Adrenal gland (tissue), 12 donors: ENCODE data around the gene AGA. TPM values are rescaled to one million over a fixed set of nuclear protein-coding genes. Genes with fewer than 3 reads are reported as not detected.

ENCODE experiments used
- DNase-seq, 7 donors: peaks; one replicate each; pipeline ENCODE4 v3.0.0-alpha.2; 2019 to 2020
- H3K27ac ChIP-seq, 5 donors: fragments of 200-600 bp; sonication (generic) in 4 of 5; 1 replicate in 3 of 5; 2 replicates in 2 of 5; pipeline versions ENCODE4 v1.5.1 to v1.8.0; 2016 to 2020; ENCODE audit warnings: mild to moderate bottlenecking in 1 of 5
- H3K27me3 ChIP-seq: fragments of 200-600 bp; 2 replicates; pipeline ENCODE4 v1.8.0; 2021
- H3K36me3 ChIP-seq, 2 donors: fragments of 200-600 bp; replicated peaks in 1 of 2; 1 replicate in 1 of 2; 2 replicates in 1 of 2; pipeline versions ENCODE4 v1.5.1 to v1.8.0; 2018 to 2022
- H3K4me1 ChIP-seq, 2 donors: fragments of 200-600 bp; replicated peaks in 1 of 2; 1 replicate in 1 of 2; 2 replicates in 1 of 2; pipeline versions ENCODE4 v1.5.1 to v1.8.0; 2018 to 2021
- H3K4me3 ChIP-seq, 4 donors: fragments of 200-600 bp; sonication (generic) in 3 of 4; one replicate each; pipeline ENCODE4 v1.5.1; 2016 to 2018
- H3K9me3 ChIP-seq, 3 donors: fragments of 200-600 bp; sonication (generic) in 1 of 3; replicated peaks in 1 of 3; 1 replicate in 2 of 3; 2 replicates in 1 of 3; pipeline versions ENCODE4 v1.5.1 to v1.8.0; 2016 to 2021
- CTCF ChIP-seq, 6 experiments: fragments of 450-650 bp in 4 of 6; fragments of 200-600 bp in 2 of 6; sonication (generic) in 1 of 6; IDR thresholded peaks; 1 replicate in 5 of 6; 2 replicates in 1 of 6; pipeline versions ENCODE4 v1.5.1 to v1.8.0; 2016 to 2021; ENCODE audit warnings: antibody characterized with exemption in 6 of 6, mild to moderate bottlenecking in 2 of 6, moderate library complexity in 1 of 6
- POLR2A ChIP-seq, 2 donors: fragments of 450-650 bp; IDR thresholded peaks; one replicate each; pipeline ENCODE4 v1.6.1; 2017; ENCODE audit warnings: antibody characterized with exemption in 2 of 2, mild to moderate bottlenecking in 2 of 2, moderate library complexity in 1 of 2
- WGBS, 4 donors: extraction: QIAGEN DNeasy Blood & Tissue Kit in 2 of 4; methylation state at CpG; one replicate each; pipeline versions ENCODE4 v1.1.5 to v1.1.7; 2013 to 2017; 5-methylcytosine and 5-hydroxymethylcytosine counted together
- intact Hi-C, 2 donors: fragments of 100-400 bp; cut with DNase I; formaldehyde crosslinking; loops; one replicate each; pipeline versions ENCODE4 v1.14.1 to v1.15.0; 2022 to 2023
- polyA plus RNA-seq, 3 donors: library from polyadenylated mRNA; stranded (reverse); fragments of 200-250 nt in 2 of 3; fragments of 350-450 nt in 1 of 3; fragmentation: Illumina TruSeq in 1 of 3; extraction: RNeasy Lipid Tissue Mini Kit (QIAGEN cat#74804) in 1 of 3; gene quantifications; one replicate each; pipeline ENCODE4 v1.2.3, GENCODE V29; 2013 to 2014
- total RNA-seq, 9 donors: library from RNA; depleted of rRNA in 4 of 9; stranded (reverse); fragments of >200 nt in 4 of 9; fragments of 120-200 nt in 1 of 9; fragmentation: NEBNext Ultra II Directional in 1 of 9; extraction: Animal tissue kit (Norgen Biotek cat#: 25700) in 1 of 9; gene quantifications; one replicate each; pipeline versions ENCODE4 v1.1.0 to v1.2.4, GENCODE V29; 2013 to 2023
- donor health status: healthy with polysubstance abuse.
- donor health status: Bipolar disorder and iron deficiency.
- donor health status: DM: yes; HTN: yes; CAD: no.
- donor health status: DM: no; HTN: no; CAD: no.
- donor health status: DM: no; HTN: no; CAD: no.
- donor health status: DM: yes; HTN: yes; CAD: no.

Gene AGA
- total and polyA plus RNA-seq, 12 donors, result 8.8 to 66.9 (median 27.6) TPM

DNA sequence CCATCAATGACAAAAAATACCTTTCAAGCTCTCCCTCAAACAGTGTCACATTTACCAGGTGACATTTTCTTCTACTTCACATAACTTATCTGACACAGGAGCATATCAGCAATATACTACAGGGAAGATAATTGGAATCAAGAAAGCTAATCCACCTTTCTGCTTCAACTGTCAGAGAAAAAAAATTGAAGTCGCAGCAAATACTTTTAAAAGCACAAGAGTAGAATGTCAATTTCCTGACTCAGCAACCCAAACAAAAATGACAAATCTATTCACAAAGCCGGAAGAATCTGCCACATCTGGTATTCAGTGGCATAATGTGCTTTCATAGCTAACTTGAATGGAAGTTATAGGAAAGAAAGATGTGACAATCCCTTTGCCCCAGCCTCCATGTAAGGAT, 36.7 kb downstream of the AGA start:
- no peak for TF ChIP-seq POLR2A (IDR thresholded peaks at IDR 0.05)
- TF ChIP-seq CTCF (IDR thresholded peaks at IDR 0.05), result no peak
- Histone ChIP-seq H3K4me3 (no peak overlapping the region), H3K27ac (no peak overlapping the region), H3K36me3 (no peaks in the 10 kb centered on the region), H3K4me1 (no peaks in the 10 kb centered on the region), H3K9me3 (no peaks in the 10 kb centered on the region), H3K27me3 (no peaks in the 10 kb centered on the region)
- WGBS, 4 donors, result 48 to 72% (median 63%) methylated on average over 2 of the region's 2 CpGs
- DNase-seq, result no peak
- intact Hi-C loops, result no loop called here

DNA sequence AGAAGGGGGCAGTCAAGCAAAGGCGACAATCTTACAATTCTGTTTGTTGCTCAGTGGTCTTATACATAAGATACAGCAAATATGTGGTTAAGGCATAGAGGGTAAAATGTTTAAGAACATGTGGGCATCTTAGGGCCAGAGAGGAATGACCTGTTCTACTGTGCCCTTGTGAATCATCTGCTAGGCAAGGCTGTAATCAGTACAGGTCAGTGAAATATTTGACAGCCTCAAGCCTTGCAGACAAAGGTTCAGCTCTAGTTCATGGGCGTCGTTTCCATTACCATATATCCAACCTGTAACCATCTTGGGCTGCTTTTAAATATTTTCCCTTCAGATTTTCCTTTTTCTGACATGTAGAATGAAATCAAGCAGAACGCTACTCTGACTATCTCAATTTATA, 37.3 kb downstream of the AGA start:
- TF ChIP-seq POLR2A (IDR thresholded peaks at IDR 0.05) (no peak), CTCF (IDR thresholded peaks at IDR 0.05) (no peak)
- intact Hi-C loops, result no loop called here
- Histone ChIP-seq H3K4me3 (no peak overlapping the region), H3K36me3 (no peaks in the 10 kb centered on the region), H3K27ac (no peak overlapping the region), H3K9me3 (no peaks in the 10 kb centered on the region), H3K27me3 (no peaks in the 10 kb centered on the region), H3K4me1 (no peaks in the 10 kb centered on the region)
- no peak for DNase-seq
- 67 to 85% (median 75%) methylated on average over 4 of the region's 4 CpGs for WGBS, 4 donors

DNA sequence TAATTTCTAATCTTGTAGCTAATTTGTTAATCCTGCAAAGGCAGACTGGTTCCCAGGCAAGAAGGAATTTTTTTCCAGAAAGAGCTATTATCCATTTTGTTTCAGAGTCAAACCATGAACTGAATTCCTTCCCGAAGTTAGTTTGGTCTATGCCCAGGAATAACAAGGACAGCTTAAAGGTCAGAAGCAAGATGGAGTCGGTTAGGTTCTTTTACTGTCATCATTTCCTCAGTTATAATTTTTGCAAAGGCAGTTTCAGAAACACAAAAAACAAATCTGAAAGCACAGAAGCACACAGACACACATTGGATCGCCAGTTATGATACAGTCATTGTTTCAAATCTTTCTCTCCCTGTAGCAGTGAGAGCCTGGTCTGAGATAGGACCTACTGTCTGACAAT, 37.9 kb downstream of the AGA start:
- 53 to 63% (median 55%) methylated on average over 3 of the region's 3 CpGs for WGBS, 4 donors
- H3K27ac ChIP-seq, result no peak overlapping the region
- intact Hi-C loops, result no loop called here
- H3K27me3 ChIP-seq, result no peaks in the 10 kb centered on the region
- no peak for DNase-seq
- no peak for TF ChIP-seq POLR2A (IDR thresholded peaks at IDR 0.05)
- H3K36me3 ChIP-seq, result no peaks in the 10 kb centered on the region
- H3K9me3 ChIP-seq, result no peaks in the 10 kb centered on the region
- H3K4me1 ChIP-seq, result no peaks in the 10 kb centered on the region
- no peak overlapping the region for H3K4me3 ChIP-seq

DNA sequence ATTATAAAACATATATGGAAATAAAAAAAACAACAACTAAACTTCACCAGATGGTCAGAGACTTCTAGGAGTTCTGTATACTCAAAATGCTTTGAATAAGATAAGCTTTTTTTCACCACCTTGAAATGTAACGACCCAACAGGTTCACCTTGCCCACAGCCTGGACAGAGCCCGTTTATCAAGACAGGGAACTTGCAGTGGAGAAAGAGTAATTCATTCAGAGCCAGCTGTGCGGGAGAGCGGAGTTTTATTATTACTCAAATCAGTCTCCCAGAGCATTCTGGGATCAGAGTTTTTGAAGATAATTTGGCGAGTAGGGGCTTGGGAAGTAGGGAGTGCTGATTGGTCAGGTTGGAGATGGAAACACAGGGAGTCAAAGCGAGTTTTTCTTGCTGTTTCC, 38.5 kb downstream of the AGA start:
- intact Hi-C loops, result no loop called here

More for the DNA sequence above, 38.5 kb downstream of the AGA start:
- no peak for TF ChIP-seq POLR2A (IDR thresholded peaks at IDR 0.05)
- TF ChIP-seq CTCF (IDR thresholded peaks at IDR 0.05), result no peak
- Histone ChIP-seq H3K4me1 (no peaks in the 10 kb centered on the region), H3K27me3 (no peaks in the 10 kb centered on the region), H3K36me3 (no peaks in the 10 kb centered on the region), H3K27ac (no peak overlapping the region), H3K9me3 (no peaks in the 10 kb centered on the region), H3K4me3 (no peak overlapping the region)
- WGBS, 4 donors, result 52 to 73% (median 69%) methylated on average over 6 of the region's 6 CpGs
- DNase-seq, result no peak
